HL-60 (cell line): ENCODE results near the gene TRIO.

Experiments used
- DNase-seq, 2 experiments: peaks; one replicate each; pipeline ENCODE4 v3.0.0-alpha.2; 2010 to 2020; ENCODE audit warnings: low read depth in 1 of 2, low spot score in 1 of 2
- H3K27ac ChIP-seq: fragments of 250-450 bp; sonication (Bioruptor Pico); replicated peaks from 2 replicates; pipeline ENCODE4 v1.5.1; 2020; ENCODE audit warnings: mild to moderate bottlenecking, moderate library complexity
- H3K27me3 ChIP-seq: fragments of 250-450 bp; sonication (Bioruptor Pico); 2 replicates; pipeline ENCODE4 v1.5.1; 2021; ENCODE audit warnings: mild to moderate bottlenecking, moderate library complexity; ENCODE audit not compliant: insufficient read depth, poor library complexity, severe bottlenecking
- H3K4me3 ChIP-seq: replicated peaks from 2 replicates; pipeline ENCODE4 v1.5.1; 2011; ENCODE audit warnings: mild to moderate bottlenecking, control low read depth, low read length; ENCODE audit not compliant: insufficient read depth
- GABPA ChIP-seq: IDR thresholded peaks from 2 replicates; pipeline ENCODE4 v1.6.1; 2012; ENCODE audit warnings: low read depth
- POLR2AphosphoS5 ChIP-seq: IDR thresholded peaks from 2 replicates; pipeline ENCODE4 v1.6.1; 2012; ENCODE audit warnings: low read depth
- SPI1 ChIP-seq: IDR thresholded peaks from 2 replicates; pipeline ENCODE4 v1.6.1; 2012; ENCODE audit warnings: low read depth, mild to moderate bottlenecking, borderline replicate concordance
- TF ChIP-seq, protein P1 (sequence below): IDR thresholded peaks from 2 replicates; pipeline ENCODE4 v1.6.1; 2012; ENCODE audit warnings: low read depth; ENCODE audit not compliant: insufficient replicate concordance
- TF ChIP-seq, protein P2 (sequence below): IDR thresholded peaks from one replicate; pipeline ENCODE4 v1.5.1; 2011; ENCODE audit warnings: low read length, control low read depth, inconsistent platforms; ENCODE audit not compliant: insufficient read depth

Gene TRIO

GRCh38 chr5:14123551-14123950 is 19.6 kb upstream of the TRIO start:
- DNase-seq, result no peak
- no peak overlapping the region for H3K4me3 ChIP-seq
- H3K27ac ChIP-seq, result no peak overlapping the region
- TF ChIP-seq, protein P1, sequence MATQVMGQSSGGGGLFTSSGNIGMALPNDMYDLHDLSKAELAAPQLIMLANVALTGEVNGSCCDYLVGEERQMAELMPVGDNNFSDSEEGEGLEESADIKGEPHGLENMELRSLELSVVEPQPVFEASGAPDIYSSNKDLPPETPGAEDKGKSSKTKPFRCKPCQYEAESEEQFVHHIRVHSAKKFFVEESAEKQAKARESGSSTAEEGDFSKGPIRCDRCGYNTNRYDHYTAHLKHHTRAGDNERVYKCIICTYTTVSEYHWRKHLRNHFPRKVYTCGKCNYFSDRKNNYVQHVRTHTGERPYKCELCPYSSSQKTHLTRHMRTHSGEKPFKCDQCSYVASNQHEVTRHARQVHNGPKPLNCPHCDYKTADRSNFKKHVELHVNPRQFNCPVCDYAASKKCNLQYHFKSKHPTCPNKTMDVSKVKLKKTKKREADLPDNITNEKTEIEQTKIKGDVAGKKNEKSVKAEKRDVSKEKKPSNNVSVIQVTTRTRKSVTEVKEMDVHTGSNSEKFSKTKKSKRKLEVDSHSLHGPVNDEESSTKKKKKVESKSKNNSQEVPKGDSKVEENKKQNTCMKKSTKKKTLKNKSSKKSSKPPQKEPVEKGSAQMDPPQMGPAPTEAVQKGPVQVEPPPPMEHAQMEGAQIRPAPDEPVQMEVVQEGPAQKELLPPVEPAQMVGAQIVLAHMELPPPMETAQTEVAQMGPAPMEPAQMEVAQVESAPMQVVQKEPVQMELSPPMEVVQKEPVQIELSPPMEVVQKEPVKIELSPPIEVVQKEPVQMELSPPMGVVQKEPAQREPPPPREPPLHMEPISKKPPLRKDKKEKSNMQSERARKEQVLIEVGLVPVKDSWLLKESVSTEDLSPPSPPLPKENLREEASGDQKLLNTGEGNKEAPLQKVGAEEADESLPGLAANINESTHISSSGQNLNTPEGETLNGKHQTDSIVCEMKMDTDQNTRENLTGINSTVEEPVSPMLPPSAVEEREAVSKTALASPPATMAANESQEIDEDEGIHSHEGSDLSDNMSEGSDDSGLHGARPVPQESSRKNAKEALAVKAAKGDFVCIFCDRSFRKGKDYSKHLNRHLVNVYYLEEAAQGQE, result no peak
- TF ChIP-seq SPI1 (no peak), GABPA (no peak), POLR2AphosphoS5 (no peak)
- TF ChIP-seq, protein P2, sequence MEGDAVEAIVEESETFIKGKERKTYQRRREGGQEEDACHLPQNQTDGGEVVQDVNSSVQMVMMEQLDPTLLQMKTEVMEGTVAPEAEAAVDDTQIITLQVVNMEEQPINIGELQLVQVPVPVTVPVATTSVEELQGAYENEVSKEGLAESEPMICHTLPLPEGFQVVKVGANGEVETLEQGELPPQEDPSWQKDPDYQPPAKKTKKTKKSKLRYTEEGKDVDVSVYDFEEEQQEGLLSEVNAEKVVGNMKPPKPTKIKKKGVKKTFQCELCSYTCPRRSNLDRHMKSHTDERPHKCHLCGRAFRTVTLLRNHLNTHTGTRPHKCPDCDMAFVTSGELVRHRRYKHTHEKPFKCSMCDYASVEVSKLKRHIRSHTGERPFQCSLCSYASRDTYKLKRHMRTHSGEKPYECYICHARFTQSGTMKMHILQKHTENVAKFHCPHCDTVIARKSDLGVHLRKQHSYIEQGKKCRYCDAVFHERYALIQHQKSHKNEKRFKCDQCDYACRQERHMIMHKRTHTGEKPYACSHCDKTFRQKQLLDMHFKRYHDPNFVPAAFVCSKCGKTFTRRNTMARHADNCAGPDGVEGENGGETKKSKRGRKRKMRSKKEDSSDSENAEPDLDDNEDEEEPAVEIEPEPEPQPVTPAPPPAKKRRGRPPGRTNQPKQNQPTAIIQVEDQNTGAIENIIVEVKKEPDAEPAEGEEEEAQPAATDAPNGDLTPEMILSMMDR, result no peak
- H3K27me3 ChIP-seq, result no peaks in the 10 kb centered on the region

GRCh38 chr5:14123974-14124482 is 19.1 kb upstream of the TRIO start:
- Histone ChIP-seq H3K27ac (no peak overlapping the region), H3K27me3 (no peaks in the 10 kb centered on the region), H3K4me3 (no peak overlapping the region)
- TF ChIP-seq, protein P2, result no peak
- TF ChIP-seq GABPA, result no peak
- TF ChIP-seq, protein P1, result no peak
- TF ChIP-seq SPI1, result no peak
- TF ChIP-seq POLR2AphosphoS5, result no peak
- no peak for DNase-seq

DNA sequence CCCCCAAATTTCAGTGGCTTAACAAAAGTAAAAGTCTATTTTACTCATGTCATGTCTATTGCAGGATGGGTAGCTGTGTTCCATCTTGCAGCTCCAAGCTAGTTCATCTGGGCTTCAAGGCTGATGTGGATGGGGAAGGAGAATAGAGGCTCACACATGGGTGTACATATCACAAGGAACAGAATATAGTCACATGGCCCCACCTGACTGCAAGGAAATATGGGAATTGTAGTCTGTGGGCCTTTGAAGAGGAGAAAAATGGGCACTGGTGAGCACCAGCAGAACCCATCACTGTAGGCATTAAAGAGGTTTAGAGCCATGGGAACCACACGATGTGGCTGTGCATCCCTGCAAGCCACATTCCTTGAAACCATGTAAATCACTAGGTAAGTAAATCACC is 17.9 kb upstream of the TRIO start:
- no peaks in the 10 kb centered on the region for H3K27me3 ChIP-seq
- H3K27ac ChIP-seq, result no peak overlapping the region
- no peak for DNase-seq
- no peak overlapping the region for H3K4me3 ChIP-seq
- TF ChIP-seq GABPA (no peak), POLR2AphosphoS5 (no peak), SPI1 (no peak)
- TF ChIP-seq, protein P2, result no peak
- TF ChIP-seq, protein P1, result no peak
